Stimulated activated CD4-positive, alpha-beta T cell treated with anti-CD3 and anti-CD28 coated beads, TNF-alpha, amount 100 ng/mL, for 4 hours (primary cell): ENCODE results near the gene SORBS1.

Experiments
- DNase-seq, 3 experiments: peaks; one replicate each; pipeline ENCODE4 v3.0.0-alpha.2; 2020; ENCODE audit warnings: low read depth in 3 of 3

Gene SORBS1

GRCh38 chr10:95324436-95325268 lies 236.5 kb downstream of the SORBS1 start:
- no peak for DNase-seq

DNA sequence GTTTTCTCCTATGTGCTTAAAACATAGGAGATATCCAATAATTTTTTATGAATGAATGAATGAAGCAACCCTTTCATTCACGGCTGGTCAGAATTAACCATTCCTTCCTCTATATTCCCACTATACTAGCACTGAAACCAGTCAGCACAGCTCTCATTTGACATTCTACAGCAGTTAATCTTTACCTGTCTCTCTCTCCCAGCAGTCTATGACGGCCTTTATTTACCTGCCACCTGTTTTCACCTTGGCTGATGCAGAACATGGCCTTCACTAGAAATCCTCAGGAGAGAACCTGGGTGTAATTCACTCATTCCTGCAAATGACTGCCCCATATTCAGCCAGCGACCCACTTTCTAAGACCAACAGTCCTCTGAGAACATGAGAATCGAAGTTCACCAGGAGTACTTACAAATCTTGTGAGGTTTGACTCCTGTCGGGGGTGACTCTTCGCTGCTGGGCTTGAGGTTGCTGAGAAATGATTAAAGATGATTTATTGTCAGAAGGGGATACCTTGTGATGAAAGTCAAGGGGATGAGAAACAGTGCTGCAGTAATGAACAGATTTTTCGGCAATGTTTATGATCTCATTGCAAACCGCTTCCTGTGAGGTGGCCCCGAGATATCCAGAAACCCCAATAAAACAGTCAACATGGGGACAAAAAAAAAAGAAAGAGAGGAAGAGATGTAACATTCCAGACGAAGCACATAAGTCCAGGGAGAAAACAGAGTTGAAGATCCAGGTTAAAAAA lies 239.4 kb downstream of the SORBS1 start:
- DNase-seq: no peak

GRCh38 chr10:95319239-95319638 lies 241.9 kb downstream of the SORBS1 start:
- no peak for DNase-seq

DNA sequence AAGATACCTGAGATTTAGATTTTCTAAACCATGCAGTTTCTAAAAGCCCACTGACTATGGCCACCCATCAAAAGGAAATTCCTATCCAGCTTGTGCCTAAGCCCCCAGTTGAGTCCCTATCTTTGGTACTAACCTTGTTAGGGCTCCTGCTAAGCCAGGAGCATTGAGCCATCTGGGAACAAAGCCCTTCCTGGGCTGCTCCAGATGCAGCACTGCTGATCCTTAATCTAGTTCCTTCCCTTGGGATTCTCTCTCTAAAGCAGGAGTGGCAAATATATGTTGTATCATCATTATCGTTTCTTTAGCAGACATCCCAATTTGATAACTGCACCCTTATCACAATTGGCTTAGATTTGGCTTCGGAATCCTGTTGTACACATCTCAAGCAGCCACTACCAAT lies 245.7 kb downstream of the SORBS1 start:
- no peak for DNase-seq

DNA sequence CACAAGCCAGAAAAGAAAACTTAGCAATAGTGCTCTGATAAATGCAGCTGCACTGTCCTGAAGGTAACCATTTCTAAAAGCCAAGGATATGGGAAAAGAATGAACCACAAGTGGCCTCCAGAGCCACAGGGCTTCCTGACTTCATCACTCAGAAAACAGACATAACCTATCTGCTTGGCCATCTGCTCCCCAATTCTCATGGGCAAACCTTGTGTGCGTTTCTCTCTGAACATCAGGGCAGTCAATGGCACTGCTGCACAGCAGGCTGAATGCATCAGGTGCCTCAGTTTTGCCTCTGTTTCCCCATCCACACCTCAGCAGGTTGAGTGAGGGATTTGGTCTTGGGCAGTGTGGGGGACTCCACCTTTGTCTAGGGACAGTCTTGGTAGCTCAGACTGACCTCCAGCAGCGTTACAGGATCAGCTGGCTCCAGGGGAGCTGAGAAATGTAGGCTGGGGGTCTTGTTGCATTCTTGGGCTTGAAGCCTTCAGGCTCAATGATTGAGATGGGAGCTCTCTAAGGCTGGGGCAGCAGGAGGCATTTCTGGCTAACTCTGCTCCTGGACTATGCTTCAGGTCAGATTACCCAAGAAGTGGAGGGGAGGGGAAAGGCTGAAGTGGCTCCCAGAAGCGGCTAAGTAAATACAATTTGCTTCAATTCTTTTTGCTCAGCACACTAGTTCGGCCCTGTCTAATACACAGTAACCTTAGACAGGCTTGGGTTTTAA lies 246.8 kb downstream of the SORBS1 start:
- no peak for DNase-seq

GRCh38 chr10:95312986-95313495 lies 248.1 kb downstream of the SORBS1 start:
- DNase-seq: no peak

- DNase-seq: no peak
Measured at GRCh38 chr10:95312257-95312656, 248.9 kb downstream of the SORBS1 start.

DNA sequence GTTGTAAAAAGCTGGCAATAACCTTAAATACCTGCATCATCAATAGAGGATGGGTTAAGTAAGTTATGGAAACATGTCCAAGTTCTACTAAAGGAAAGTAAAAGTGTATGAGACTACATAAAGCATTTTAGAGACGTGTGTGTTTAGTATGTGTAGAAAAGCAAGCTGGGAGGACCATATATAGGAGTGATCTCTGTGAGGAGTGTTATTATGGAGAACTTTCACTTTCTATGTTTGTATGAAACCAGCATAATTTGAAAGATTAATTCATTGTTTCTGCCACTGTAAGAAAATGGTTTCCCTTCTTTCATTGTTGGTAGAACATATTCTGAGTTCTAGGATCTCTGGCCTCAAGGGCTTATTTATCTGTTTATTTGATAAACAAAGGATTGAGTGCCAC lies 251.2 kb downstream of the SORBS1 start:
- no peak for DNase-seq

DNA sequence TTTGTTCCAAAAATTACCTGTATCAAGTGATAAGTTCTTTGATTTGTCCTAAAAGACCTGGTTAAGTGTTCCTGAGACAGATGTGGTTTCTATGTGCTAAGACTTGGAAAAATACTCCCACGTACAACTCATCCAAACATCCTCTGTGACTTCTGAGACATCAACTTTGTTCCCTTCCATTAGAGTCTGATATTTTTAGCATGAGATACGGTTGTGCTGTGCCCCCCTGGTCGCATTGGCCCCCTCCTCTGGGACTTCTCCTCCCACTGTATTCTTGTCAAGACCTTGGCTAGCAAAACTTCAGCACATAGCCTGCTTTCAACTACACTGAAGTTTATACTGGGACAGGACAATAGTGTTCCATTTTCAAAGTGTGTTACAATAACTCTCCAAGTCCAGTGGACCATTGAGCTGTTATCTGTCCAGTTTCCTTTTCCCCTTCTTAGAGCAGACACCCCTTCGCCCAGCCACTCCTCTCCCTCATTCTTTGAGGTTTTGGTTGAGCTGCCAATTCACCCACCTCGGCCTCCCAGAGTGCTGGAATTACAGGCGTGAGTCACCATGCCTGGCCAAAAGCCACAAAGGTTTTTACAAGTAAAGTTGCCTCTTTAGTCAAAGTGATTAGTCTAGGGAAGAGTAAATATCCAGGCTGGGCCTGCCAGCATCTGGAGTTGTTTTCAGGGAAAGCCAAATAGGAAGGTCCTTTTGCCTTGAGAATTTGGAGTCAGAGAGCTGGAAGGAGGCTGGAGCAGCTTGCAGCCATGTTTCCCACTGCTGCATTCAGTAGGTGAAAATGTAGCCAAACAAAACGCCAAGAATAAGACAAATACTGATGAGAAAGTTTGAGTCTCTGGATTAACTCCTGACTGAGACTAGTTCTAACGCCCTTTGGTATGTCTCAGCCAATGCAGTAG lies 252.5 kb downstream of the SORBS1 start:
- DNase-seq: no peak

DNA sequence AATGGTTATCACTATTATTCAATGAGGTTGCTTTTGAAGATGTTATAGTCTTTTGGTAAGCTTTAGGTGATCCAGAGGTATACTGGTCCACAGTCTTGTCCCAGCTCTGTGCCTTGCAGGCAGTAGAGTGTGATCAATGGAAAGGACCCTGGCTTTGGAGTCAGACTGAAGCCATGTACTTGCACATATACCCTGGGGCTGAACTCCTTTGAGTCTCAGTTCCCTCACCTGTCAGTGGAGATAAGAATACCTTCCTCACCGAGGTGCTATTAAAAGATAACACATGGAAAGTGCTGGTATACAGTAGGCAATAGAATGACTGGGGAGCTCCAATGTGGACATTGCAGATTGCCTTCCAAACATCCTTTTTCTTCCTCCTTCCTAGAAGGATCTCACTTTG lies 254.3 kb downstream of the SORBS1 start:
- no peak for DNase-seq

DNA sequence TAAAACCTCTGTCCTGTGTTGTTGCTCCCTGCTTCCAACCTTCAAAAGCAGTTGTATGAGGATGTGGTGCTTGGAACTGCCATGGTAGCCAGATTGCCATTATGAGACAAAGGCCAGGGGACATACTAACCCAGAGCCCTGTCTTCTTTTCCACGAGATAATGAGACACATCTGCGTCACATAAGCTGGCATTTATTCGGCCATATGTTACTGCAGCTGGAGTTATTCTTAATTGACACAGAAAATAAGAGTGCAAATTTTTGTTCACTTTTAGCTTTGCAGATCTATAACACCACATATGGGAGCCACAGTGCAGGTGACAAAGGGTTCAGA lies 254.9 kb downstream of the SORBS1 start:
- no peak for DNase-seq

GRCh38 chr10:95305606-95306317 lies 255.4 kb downstream of the SORBS1 start:
- no peak for DNase-seq

DNA sequence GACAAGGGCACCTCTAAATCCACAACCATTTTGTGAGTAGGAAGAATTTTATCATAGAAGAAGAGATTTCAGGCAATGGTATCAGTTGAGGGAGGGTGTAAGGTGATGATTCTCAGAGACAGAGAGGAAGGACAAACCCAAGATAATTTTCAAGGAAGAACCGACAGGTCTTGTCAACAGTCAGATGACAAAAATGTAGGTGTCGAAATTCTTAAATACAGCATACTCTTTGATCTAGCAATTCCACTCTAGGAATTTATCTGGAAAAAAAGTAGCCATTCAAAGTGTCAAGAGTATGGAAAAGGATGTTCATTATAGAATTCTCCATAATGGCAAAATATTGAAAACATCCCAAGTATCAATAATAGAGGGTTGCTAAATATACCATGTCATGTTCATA lies 256.2 kb downstream of the SORBS1 start:
- DNase-seq: no peak

- no peak for DNase-seq
Measured at GRCh38 chr10:95304463-95304862, 256.7 kb downstream of the SORBS1 start.

DNA sequence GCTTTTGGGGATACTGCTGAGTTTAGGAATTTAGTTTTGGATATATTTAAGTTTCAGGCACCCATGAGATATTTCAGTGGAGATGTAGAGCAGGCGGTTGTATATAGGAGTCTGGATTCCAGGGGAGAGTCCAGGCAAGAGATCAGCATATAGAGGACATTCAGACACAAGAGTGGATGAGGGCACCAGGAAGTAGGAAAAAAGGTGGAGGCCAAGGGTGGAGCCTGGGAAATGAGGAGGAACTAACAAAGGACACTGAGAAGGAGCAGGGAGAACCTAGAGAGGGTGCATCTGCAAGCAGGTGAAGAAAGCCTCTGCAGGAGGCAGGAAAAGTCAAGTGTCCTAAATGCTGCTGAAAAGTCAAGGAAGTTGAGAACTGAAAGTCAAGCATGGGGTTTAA lies 257.2 kb downstream of the SORBS1 start:
- DNase-seq: no peak

DNA sequence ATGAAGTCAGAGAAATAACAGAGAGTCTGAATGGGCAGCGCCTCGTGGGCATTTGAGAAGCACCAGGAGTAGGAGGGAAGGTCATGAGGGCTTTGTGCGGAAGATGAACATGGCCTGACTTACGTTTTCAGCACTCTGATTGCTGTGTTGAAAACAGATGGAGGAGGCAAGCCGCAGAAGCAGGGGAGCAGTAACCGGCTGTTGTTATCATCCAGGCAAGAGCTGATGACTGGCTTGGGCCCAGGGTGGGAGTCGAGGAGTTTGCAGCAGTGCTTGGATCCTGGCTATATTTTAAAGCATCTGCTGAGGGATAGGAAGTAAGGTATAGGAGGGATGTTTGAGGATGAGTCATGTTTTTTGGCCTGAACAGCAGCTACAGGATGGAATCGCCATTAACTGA lies 257.6 kb downstream of the SORBS1 start:
- DNase-seq: no peak

- no peak for DNase-seq
Measured at GRCh38 chr10:95300022-95300539, 261.1 kb downstream of the SORBS1 start.

DNA sequence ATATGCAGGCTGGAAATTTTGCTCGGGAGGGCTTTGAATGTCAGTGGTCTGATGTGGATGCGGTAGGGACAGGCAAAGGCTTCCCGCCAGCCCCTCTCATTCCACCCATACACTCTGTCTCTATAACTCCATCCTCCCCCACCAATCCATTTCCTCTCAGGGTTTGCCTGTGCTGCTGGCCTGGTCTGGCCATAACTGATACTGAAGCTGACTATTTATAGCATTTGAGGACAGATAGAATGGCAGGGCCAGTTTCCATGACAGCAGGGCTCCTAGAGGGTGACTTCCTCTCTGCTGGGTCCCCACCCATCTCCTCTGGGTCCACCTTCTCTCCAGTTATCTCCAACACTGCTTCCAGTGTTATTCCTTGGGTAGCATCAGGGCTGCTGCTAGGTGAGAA lies 263.8 kb downstream of the SORBS1 start:
- DNase-seq: no peak

GRCh38 chr10:95296764-95297163 lies 264.4 kb downstream of the SORBS1 start:
- DNase-seq: no peak

- DNase-seq: no peak
Measured at GRCh38 chr10:95295031-95295755, 266.0 kb downstream of the SORBS1 start.
